ENCODE measurements around the gene CFAP74. TPM values are rescaled to one million over a fixed set of nuclear protein-coding genes. Genes with fewer than 3 reads are reported as not detected.
"Not testable (repeated sequence)": the region's sequence is repeated elsewhere in the genome, so short reads cannot be mapped to it uniquely, and the experiment has no call there.

The CFAP74 gene
- total RNA-seq, 1 donor from 2014 or later: not detected

DNA sequence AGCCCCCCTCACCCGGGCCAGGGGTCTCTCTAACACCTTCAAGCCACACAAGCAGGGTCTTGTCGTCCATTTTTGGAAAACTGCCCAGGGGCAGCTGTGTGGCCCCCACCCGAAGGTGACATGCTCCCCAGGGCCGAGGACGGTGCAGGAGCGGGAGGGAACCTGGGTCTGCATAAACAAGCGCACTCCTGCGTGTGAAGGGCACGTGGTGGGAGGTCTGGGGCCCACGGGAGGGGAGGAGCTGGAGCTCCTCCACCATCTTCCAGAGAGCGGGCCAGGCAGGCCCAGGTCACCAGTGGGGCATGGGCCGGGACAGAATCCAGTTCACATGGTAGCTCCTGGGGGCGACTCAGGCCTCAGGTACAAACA is 16.5 kb downstream of the CFAP74 start:
- DNase-seq (ENCODE audit: low read depth): no peak

DNA sequence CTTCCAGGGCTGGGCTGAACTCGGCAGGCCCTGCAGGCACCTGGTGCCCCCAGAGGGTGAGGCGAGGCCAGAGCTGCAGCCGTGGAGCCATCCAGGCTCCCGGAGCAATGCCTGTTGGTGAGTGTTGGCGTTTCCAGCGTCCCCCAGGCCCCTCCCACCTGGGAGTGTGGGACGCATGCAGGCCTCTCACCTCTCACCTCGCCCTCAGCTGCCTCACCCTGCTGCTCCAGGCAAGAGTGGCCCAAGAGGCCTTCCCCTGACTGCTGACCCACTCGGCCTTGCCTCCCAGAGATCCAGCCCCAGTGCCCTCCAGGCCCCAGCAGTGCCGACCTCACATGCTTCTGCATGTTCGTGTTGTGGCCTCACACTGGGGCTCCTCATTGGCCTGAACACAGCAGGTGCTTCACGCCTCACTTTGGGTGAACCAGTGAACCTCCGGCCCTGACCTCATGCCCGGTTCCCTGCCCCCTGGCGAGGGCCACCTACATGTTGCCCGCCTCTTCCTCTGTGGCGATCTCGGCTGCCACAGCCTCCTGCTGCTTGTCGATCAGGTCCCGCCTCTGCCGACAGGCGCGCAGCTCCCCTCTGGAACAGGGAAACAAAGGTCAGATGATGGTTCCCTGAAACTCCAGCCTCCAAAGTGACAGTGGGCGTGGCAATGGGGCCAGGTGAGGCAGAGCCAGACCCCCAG is 17.0 kb downstream of the CFAP74 start:
- DNase-seq (ENCODE audit: low read depth): no peak

DNA sequence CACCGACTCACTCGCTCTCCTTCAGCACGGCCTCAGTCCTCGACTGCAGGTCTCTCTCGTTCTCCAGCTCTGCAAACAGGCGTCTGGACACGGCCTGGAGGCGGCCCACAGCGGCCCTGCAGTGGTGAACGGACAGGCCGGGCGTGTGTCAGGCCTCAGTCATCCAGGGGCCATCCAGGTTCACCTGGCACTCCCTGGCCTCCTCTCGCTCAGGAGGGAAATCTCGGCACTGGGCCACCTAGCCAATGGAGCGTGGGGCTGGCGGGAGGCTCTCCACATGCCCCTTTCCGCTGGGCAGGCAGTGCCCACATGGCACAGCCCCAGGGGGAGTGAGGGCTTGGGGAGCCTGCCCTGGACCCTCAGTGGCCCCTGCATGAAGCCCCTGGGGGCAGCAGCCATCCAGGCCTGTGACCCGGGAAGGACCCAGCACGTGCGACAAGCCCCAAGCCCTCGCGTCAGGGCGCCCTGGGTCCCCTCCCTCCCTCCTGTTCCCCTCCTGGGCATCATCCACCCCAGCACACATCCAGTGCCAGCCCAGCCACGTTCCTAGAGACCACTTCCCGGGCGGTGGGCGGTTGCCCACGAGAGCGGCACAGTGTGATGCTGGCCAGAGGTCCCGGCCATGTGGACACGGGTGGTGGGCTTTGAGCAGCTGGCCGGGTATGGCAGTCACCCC is 18.1 kb downstream of the CFAP74 start:
- DNase-seq (ENCODE audit: low read depth): no peak

DNA sequence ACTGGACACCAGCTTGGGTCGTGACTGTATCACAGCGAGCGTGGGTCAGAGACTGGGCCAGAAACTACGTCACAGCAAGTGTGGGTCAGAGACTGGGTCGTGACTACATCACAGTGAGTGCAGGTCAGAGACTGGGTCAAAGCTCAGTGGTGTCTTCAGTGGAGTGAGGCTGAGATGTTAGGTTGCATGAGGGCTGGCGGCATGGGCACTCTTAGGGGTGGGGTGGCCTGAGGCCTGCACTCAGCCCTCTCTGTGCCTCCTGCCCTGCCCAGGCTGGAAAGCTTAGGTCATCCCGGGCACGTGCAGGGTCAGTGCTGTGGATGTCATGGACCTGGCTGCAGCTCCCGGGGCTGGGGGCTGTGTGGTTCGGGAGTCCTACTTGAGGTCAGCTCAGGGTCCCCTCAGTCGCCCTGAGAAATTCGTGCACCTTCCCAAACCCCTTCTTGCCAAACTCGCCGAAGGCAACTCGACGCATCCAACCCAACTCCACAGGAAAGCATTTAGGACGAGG is 19.0 kb downstream of the CFAP74 start:
- no peak for DNase-seq (ENCODE audit: low read depth)

DNA sequence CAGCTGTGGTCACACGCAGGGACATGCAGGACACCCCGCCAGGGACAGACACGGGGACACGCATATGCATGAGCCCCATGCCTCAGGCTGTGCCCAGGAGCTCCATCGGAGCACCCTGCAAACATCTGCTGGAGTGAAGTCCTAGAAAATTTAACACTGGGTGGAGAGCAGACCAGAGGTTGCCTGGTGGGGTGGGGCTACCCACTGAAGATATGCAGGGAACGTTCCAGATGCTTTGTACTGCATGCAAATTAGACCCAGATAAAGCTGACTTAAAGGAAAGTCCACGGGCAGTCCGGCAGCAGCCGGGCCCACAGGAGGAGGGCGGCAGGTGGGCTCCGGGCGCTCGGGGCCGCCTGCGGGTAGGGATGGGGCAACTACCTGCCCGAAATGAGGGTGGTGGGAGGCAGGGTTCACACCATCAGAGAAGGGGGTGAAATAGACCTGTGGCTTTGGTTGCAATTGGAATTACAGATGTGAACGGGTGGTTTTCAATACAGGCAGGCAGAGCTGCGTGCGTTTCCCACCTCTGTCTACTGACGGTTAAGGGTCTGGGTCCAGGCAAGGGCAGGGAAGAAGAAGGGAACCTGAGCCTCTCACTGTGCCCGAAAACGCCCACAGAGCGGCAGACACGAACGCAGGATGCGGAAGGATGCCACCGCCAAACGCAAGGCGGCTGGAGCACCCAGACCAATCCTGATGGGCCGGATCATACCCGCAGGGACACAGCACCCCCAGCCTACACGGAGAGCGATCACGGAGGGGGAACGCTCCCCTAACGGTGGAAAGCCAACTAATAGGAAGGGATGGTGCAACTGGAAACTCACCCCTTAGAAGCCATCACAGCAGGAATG is 21.0 kb downstream of the CFAP74 start:
- DNase-seq (ENCODE audit: low read depth): no peak

DNA sequence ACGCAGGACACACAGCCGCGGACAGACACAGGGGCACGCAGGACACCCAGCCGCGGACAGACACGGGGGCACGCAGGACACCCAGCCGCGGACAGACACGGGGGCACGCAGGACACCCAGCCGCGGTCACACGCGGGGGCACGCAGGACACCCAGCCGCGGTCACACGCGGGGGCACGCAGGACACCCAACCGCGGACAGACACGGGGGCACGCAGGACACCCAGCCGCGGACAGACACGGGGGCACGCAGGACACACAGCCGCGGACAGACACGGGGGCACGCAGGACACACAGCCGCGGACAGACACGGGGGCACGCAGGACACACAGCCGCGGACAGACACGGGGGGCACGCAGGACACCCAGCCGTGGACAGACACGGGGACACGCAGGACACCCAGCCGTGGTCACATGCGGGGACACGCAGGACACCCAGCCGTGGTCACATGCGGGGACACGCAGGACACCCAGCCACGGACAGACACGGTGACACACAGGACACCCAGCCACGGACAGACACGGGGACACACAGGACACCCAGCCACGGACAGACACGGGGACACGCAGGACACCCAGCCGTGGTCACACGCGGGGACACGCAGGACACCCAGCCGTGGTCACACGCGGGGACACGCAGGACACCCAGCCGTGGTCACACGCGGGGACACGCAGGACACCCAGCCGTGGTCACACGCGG is 21.8 kb downstream of the CFAP74 start:
- not testable (repeated sequence) for DNase-seq (ENCODE audit: low read depth)

DNA sequence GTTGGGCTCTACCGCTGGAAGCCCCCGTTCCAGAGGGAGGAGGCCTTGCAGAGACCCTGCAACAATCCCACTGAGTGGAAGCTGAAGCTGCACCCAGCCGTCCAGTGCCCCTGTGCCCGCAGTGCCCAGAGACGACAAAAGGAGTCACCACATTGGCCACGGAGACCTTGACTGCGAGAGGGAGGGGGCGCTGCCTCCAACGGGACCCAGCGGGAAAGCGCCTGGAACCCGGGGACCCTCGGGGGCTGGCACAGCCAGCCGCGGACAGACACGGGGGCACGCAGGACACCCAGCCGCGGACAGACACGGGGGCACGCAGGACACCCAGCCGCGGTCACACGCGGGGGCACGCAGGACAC is 22.5 kb downstream of the CFAP74 start:
- no peak for DNase-seq (ENCODE audit: low read depth)

DNA sequence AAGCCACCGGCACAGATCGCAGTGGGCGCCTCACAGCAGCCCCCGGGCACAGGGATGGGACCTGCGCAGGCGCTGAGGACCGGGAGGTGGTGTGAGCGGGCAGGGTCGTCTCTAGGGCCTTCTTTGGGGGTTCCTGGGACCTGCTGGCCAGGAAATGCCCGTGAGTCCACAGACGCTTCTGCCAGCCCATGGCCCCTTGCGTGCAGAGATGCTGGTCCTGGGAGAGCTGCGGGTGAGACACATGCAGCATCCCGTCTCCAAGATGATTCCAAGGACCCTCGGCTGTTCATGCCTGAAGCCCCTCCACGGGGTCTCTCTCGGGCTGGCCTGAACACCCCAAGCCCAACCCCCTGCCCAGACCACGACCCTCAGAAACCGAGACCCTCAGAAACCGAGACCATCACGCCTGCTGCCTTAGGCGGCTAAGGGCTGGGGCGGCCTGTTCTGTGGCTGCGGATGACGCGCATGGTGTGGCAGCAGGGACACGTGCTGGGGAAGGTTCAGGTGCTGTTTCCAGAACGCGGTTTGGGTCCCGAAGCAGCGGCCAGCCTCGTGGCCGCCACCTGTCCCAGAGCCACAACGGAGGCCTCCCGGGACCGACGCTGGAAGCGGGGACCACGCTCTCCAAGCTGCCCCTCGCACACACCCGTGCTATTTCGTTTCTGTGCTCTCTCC is 23.0 kb downstream of the CFAP74 start:
- no peak for DNase-seq (ENCODE audit: low read depth)

DNA sequence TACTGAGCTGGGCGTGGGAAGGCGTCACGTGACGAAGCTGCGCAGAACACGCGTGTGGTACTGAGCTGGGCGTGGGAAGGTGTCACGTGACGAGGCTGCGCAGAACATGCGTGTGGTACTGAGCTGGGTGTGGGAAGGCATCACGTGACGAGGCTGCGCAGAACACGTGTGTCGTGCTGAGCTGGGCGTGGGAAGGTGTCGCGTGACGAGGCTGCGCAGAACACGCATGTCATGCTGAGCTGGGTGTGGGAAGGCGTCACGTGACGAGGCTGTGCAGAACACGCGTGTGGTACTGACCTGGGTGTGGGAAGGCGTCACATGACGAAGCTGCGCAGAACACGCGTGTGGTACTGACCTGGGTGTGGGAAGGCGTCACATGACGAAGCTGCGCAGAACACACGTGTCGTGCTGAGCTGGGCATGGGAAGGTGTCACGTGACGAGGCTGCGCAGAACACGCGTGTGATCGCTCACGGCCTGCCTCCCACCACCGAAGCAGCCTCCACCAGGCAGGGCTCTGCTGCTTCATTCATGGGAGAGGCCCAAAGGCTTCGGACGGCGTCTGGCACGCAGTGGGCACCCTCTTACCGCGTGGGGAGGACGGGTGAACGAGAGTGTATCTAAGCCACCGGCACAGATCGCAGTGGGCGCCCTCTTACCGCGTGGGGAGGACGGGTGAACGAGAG is 24.0 kb downstream of the CFAP74 start:
- DNase-seq (ENCODE audit: low read depth): no peak

DNA sequence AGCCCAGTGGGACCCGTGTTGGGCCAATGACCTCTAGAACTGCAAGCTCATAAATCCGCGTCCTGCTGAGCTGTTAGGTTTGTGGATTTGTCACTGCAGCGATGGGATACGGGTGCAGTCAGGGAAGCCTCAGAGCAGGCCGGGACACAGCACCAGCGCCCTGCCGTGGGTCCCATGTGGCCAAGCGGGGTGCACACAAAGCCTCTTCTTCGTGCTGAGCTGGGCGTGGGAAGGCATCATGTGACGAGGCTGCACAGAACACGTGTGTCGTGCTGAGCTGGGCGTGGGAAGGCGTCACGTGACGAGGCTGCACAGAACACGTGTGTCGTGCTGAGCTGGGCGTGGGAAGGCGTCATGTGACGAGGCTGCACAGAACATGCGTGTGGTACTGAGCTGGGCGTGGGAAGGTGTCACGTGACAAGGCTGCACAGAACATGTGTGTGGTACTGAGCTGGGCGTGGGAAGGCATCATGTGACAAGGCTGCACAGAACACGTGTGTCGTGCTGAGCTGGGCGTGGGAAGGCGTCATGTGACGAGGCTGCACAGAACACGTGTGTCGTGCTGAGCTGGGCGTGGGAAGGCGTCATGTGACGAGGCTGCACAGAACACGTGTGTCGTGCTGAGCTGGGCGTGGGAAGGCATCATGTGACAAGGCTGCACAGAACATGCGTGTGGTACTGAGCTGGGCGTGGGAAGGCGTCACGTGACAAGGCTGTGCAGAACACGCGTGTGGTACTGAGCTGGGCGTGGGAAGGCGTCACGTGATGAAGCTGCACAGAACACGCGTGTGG is 24.7 kb downstream of the CFAP74 start:
- not testable (repeated sequence) for DNase-seq (ENCODE audit: low read depth)

DNA sequence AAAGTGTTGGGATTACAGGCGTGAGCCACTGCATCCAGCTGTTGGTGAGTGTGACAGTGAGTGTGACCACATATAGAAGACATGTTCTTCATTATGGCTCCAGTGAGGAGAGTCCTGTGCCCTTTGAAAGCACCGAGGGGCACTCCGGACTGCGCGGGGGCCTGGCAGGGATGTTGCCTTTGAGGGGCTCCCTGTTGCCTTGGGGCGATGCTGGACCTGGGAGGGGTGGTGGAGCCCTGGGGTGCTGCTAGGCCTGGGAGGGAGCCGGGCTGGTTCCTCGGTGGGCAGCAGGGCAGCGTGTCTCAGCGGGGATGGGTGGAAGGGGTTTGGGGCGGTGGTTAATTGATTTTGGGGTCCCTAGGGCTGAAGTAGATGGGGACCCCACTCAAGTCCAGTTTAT is 25.5 kb downstream of the CFAP74 start:
- no peak for DNase-seq (ENCODE audit: low read depth)

DNA sequence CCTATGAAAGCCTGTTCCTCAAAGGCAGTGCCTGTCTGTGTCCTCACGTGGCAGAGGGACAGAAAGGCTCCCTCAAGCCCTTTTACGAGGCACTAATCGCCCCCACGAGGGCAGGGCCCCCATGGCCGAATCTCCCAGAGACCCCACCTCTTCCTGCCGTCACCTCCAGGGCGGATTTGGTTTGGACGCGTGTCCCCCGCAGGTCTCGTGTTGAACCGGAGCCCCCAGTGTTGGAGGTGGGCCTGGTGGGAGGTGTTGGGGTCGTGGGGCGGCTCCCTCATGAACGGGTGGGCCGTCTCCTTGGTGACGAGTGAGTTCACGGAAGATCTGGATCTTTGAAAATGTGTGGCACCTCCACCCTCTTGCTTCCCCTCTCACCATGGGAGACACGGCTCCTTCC is 27.6 kb downstream of the CFAP74 start:
- no peak for DNase-seq (ENCODE audit: low read depth)

DNA sequence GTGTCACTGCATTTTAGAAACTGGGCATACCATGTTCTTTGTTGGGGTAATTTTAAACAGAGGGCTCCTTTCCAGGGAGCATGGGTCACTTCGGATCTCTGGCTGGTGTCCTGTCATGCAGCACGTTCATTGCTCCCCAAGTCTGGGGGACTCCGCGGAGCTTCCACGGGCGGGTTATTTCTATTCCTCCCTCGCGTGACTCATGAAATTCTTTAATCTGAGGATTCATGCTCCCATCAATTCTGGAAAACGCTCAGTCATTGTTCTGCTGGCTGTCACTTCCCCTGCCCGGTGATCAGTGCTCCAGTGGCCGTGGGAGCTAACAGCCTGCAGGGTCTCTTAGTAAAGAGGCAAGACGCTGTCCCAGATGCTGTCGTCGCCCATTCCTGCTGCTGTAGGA is 28.1 kb downstream of the CFAP74 start:
- no peak for DNase-seq (ENCODE audit: low read depth)

DNA sequence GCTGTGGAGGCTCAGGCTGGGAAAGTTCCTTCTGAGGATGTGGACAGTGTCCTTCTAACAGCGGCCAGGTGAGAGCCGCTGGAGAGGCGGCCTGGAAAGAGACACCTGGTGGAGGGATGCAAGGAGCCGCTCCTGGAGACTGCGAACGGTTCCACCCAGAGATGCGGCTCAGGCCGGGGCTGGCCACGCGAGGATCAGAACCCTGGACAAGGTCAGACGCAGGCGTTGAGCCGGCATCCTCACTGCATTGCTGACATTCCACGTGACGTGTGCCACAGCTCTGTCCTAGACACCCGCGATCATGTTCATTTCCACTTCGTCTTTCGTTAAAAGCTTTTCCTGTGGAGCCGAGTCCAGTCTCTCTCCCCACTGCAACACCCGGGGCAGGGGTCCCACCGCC is 28.8 kb downstream of the CFAP74 start:
- DNase-seq (ENCODE audit: low read depth): no peak

DNA sequence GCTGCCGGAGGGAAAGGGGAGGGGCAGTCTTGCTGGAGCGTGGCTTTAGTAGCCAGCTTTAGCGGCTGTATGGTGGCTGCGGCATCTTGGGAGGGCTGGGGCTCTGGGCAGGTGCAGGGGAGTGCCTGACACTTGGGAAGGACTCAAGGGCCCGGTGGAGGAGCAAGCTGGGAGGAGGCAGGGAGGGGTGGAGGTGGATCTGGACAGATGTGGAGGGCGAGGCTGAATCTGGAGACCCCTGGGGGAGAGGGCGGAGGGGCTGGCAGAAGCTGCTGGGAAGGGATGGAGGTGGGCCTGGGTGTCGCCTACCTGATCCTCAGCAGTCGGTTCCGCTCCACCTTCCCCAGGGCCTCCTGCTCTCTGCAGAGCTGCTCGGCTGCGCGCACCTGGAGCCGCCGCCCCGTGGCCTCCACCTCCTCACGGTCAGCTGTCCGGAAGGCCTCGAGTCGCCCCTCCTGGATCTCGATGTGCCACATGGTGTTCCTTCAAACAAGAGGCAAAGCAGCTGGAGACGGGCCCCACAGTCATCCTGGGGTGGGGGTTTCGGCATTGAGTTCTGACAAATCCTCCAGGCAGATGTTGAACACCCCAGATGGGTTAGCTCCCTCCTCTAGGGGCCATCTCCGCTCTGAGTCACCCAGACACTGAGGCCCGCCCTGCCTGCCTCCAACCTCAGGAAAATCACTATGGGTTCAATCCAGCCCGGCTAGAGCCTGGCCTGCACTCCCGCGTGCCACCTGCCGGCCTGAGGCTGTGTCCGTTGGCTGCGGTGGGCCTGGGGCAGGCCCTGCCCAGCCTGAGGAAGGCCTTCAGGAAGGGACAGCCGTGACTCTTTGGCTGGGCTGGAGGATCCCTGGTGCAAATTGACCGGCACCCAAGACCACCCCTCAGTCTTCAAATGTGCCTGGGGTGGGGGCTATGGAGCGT is 29.6 kb downstream of the CFAP74 start:
- DNase-seq (ENCODE audit: low read depth): no peak

DNA sequence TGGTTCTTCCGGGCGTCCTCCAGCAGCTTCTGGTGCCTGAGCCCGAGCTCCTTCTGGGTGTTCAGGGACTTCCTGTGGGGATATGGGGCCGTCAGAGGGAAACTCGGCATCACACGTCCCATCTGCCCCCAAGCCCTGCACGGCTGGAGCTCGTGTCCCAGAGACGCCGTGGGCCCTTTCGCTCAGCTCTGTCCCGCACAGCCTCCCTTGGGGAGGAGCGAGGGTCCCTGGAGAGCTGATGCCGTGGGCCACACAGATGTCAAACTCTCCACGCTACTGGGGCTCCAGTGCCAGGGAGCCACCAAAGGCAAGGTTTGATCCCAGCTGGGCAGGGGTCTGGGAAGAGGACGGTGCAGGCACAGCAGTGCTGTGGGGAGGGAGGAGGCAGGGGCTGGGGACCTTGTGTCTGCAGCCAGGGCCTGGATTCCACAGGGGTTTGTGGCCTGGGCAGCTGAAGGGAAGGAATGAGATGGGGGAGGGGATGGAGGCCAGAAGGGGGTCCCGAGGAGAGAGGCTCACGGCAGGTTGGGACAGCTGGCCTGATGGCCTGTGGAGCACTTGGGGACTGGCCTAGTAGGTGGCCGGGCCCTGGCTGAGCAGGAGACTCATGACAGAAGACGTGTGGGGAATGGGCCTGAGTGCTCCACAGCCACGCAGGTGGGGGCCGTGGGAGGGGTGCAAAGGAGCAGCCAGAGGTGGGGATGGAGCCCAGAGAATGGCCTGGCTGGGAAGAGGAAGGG is 30.4 kb downstream of the CFAP74 start:
- DNase-seq (ENCODE audit: low read depth): no peak

DNA sequence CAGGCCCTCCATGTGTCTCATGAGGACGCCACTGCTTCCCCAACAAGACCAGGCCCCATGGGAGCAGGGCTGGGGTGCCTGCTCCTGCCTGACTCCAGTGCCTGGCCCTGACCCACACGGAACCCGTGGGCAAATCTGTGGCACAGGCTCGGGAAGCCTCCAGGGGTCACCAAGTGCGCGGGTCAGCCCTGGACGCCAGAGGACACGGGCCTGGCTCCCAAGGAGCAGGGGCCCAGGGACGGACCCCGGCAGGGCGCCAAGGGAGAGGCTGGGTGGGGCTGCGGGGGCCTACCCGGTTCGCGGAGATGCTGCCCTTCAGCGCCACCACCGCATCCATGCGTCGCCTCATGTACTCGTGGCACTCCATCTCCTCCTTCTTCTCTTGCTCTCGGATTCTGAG is 31.9 kb downstream of the CFAP74 start:
- DNase-seq (ENCODE audit: low read depth): no peak

DNA sequence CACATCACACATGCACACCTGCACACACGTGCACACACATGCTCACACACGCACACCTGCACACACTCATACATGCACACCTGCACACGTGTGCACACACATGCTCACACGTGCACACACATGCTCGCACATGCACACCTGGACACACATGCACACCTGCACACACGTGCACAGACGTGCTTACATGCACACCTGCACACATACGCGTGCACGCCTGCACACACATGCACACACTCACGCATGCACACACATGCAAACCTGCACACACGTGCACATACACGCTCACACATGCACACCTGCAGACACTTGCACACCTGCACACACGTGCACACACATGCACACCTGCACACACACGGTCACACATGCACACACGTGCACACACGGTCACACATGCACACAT is 32.6 kb downstream of the CFAP74 start:
- no peak for DNase-seq (ENCODE audit: low read depth)

Measured in myocyte (in vitro differentiated cells).